HepG2 (cell line): ENCODE results near the gene DDX20. TPM values are rescaled to one million over a fixed set of nuclear protein-coding genes. Genes with fewer than 3 reads are reported as not detected.

Experiments
- ATF7-NPFF ChIP-seq: sonication (generic); formaldehyde crosslinking; IDR thresholded peaks from 2 replicates; pipeline ENCODE4 v1.8.1; 2023; ENCODE audit warnings: mild to moderate bottlenecking, low read depth, missing genetic modification reagents, moderate library complexity
- CBX5 ChIP-seq: sonication (generic); formaldehyde crosslinking; IDR thresholded peaks from 2 replicates; pipeline ENCODE4 v1.4.0; 2020; ENCODE audit warnings: missing genetic modification reagents, borderline replicate concordance
- CHCHD3 ChIP-seq: sonication (generic); formaldehyde crosslinking; IDR thresholded peaks from 2 replicates; pipeline ENCODE4 v1.8.0; 2022; ENCODE audit warnings: mild to moderate bottlenecking, missing genetic modification reagents, moderate library complexity
- ELF4 ChIP-seq: sonication (generic); formaldehyde crosslinking; IDR thresholded peaks from 2 replicates; pipeline ENCODE4 v1.5.0; 2020; ENCODE audit warnings: missing genetic modification reagents, mild to moderate bottlenecking, moderate library complexity, borderline replicate concordance
- ETV6 ChIP-seq: sonication (generic); formaldehyde crosslinking; conservative IDR thresholded peaks from 2 replicates; pipeline ENCODE4 v1.4.0; 2020; ENCODE audit warnings: missing genetic modification reagents
- GABPB1 ChIP-seq: IDR thresholded peaks from 2 replicates; pipeline ENCODE4 v1.6.1; 2016; ENCODE audit warnings: mild to moderate bottlenecking, missing genetic modification reagents, moderate library complexity, missing compliant biosample characterization
- GATA4 ChIP-seq: sonication (generic); IDR thresholded peaks from 2 replicates; pipeline ENCODE4 v1.6.1; 2016; ENCODE audit warnings: antibody characterized with exemption, low read depth, borderline replicate concordance
- HNRNPUL1 ChIP-seq: fragments of 200-400 bp; formaldehyde crosslinking; IDR thresholded peaks from 2 replicates; pipeline ENCODE4 v1.6.1; 2017; ENCODE audit warnings: low read depth, mild to moderate bottlenecking, low read length, moderate library complexity
- HOXA7 ChIP-seq: sonication (generic); formaldehyde crosslinking; IDR thresholded peaks from 2 replicates; pipeline ENCODE4 v1.8.1; 2022; ENCODE audit warnings: mild to moderate bottlenecking, missing genetic modification reagents, moderate library complexity
- ISX ChIP-seq: sonication (generic); formaldehyde crosslinking; conservative IDR thresholded peaks from 2 replicates; pipeline ENCODE4 v1.5.0; 2020; ENCODE audit warnings: missing genetic modification reagents
- KAT7 ChIP-seq: IDR thresholded peaks from 2 replicates; pipeline ENCODE4 v1.6.1; 2018; ENCODE audit warnings: borderline replicate concordance, missing compliant biosample characterization
- MIER2 ChIP-seq: IDR thresholded peaks from 2 replicates; pipeline ENCODE4 v1.6.1; 2016; ENCODE audit warnings: missing biosample characterization, missing genetic modification reagents
- MTA1 ChIP-seq: sonication (generic); formaldehyde crosslinking; IDR thresholded peaks from 2 replicates; pipeline ENCODE4 v1.4.0; 2020; ENCODE audit warnings: missing genetic modification reagents, mild to moderate bottlenecking, borderline replicate concordance
- NAIF1 ChIP-seq: sonication (generic); formaldehyde crosslinking; IDR thresholded peaks from 2 replicates; pipeline ENCODE4 v1.5.0; 2020; ENCODE audit warnings: mild to moderate bottlenecking, missing genetic modification reagents, borderline replicate concordance
- PHF5A ChIP-seq: IDR thresholded peaks from one replicate; pipeline ENCODE4 v1.6.1; 2018; ENCODE audit warnings: low read depth, missing genetic modification reagents; ENCODE audit not compliant: unreplicated experiment
- SPEN ChIP-seq: sonication (generic); formaldehyde crosslinking; IDR thresholded peaks from 2 replicates; pipeline ENCODE4 v1.5.1; 2020; ENCODE audit warnings: low read depth, mild to moderate bottlenecking, missing genetic modification reagents
- XRCC5 ChIP-seq: fragments of 200-400 bp; formaldehyde crosslinking; optimal IDR thresholded peaks from 2 replicates; pipeline ENCODE3; 2017; ENCODE audit warnings: mild to moderate bottlenecking, low read length
- ZFP41 ChIP-seq: sonication (generic); formaldehyde crosslinking; IDR thresholded peaks from 2 replicates; pipeline ENCODE4 v1.4.0; 2020; ENCODE audit warnings: mild to moderate bottlenecking, missing genetic modification reagents, borderline replicate concordance
- ZNF253 ChIP-seq: sonication (generic); formaldehyde crosslinking; IDR thresholded peaks from 2 replicates; pipeline ENCODE4 v1.8.0; 2022; ENCODE audit warnings: mild to moderate bottlenecking, missing genetic modification reagents, borderline replicate concordance
- ZNF274 ChIP-seq: sonication (generic); formaldehyde crosslinking; IDR thresholded peaks from 2 replicates; pipeline ENCODE4 v1.5.1; 2020; ENCODE audit warnings: mild to moderate bottlenecking, missing genetic modification reagents
- ZNF333 ChIP-seq: sonication (generic); formaldehyde crosslinking; IDR thresholded peaks from 2 replicates; pipeline ENCODE4 v1.4.0; 2020; ENCODE audit warnings: mild to moderate bottlenecking, missing genetic modification reagents, borderline replicate concordance
- ZNF460 ChIP-seq: sonication (generic); formaldehyde crosslinking; IDR thresholded peaks from 2 replicates; pipeline ENCODE4 v1.5.1; 2020; ENCODE audit warnings: missing genetic modification reagents, mild to moderate bottlenecking, borderline replicate concordance
- ZNF619 ChIP-seq: sonication (generic); formaldehyde crosslinking; IDR thresholded peaks from 2 replicates; pipeline ENCODE4 v1.4.0; 2020; ENCODE audit warnings: mild to moderate bottlenecking, missing genetic modification reagents
- ZNF766 ChIP-seq: sonication (generic); formaldehyde crosslinking; IDR thresholded peaks from 2 replicates; pipeline ENCODE4 v1.5.0; 2020; ENCODE audit warnings: missing genetic modification reagents, borderline replicate concordance
- ZNF775 ChIP-seq: sonication (generic); formaldehyde crosslinking; IDR thresholded peaks from 2 replicates; pipeline ENCODE4 v1.4.0; 2020; ENCODE audit warnings: missing genetic modification reagents, mild to moderate bottlenecking, moderate library complexity, borderline replicate concordance
- ZNF891 ChIP-seq: sonication (generic); formaldehyde crosslinking; IDR thresholded peaks from 2 replicates; pipeline ENCODE4 v1.5.0; 2020; ENCODE audit warnings: mild to moderate bottlenecking, missing genetic modification reagents
- polyA plus RNA-seq, 8 experiments: library from polyadenylated mRNA; depleted of rRNA in 3 of 8; stranded (reverse) in 7 of 8; unstranded in 1 of 8; fragments of >200 nt; fragmentation: Illumina TruSeq in 4 of 8; extraction: Trizol in 4 of 8; gene quantifications; 2 replicates each; pipeline versions ENCODE4 v1.2.1 to v1.2.3, GENCODE V29; 2011 to 2016; ENCODE audit warnings: low read depth in 4 of 8, missing spikeins in 1 of 8, mixed read lengths in 1 of 8; ENCODE audit not compliant: insufficient read depth in 1 of 8
- total RNA-seq, 5 experiments: library from RNA; depleted of rRNA; stranded (reverse); fragments of >200 nt; fragmentation: Illumina TruSeq; extraction: Trizol; gene quantifications; 2 replicates each; pipeline ENCODE4 v1.2.3, GENCODE V29; 2016; ENCODE audit warnings: low read depth in 1 of 5
- TF ChIP-seq, protein P1 (sequence below): sonication (generic); formaldehyde crosslinking; IDR thresholded peaks from 2 replicates; pipeline ENCODE4 v1.4.0; 2020; ENCODE audit warnings: mild to moderate bottlenecking, missing genetic modification reagents, borderline replicate concordance
- TF ChIP-seq, protein P2 (sequence below): sonication (generic); formaldehyde crosslinking; IDR thresholded peaks from 2 replicates; pipeline ENCODE4 v1.8.0; 2022; ENCODE audit warnings: missing genetic modification reagents, low read depth, mild to moderate bottlenecking, borderline replicate concordance
- TF ChIP-seq, protein P3 (sequence below): sonication (generic); formaldehyde crosslinking; IDR thresholded peaks from 2 replicates; pipeline ENCODE4 v1.4.0; 2020; ENCODE audit warnings: missing genetic modification reagents

DDX20 gene
- total and polyA plus RNA-seq, 2 of the 13 experiments (the other 11 are each of a cell fraction or from before 2014, with no cell fraction given): 4.0 to 14.3 TPM

DNA sequence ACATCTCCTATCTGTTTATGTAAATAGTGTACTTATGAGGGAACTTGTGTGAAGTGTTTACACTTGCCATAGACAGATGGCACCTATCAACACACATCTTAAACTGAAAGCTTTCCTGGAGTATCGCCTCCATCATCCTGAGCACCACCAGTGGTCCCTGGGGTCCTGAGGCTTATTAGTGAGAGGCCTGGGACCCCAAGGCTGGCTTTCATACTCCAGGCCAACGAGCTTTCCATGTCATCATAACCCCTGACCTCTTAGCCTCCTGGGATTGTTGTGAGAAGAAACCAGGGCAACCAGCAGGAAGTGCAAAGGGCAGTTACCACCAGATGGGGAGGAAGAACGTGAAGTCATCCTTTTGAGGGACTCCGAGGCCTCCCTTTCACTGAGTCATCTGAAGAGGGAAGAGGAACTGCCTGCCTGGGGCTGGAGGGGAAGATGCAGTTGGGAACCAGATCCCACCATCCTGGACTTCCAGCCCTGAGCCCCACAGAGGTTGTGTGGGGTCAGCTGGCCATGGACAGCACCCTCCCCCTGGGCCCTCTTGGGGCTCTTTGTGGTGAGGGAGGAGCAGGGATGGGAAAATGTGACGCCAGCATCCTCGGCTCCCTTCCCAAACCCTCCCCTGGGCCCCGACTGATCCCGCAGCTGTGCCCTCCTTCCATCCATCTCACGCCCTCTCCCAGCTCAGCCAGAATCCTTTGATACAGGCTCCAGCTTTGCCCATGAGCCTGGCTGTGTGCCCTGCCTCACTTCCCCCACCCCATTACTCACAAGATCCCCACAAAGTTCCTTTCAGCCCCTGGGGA is 22.3 kb upstream of the DDX20 start (continued):
- TF ChIP-seq, protein P1, sequence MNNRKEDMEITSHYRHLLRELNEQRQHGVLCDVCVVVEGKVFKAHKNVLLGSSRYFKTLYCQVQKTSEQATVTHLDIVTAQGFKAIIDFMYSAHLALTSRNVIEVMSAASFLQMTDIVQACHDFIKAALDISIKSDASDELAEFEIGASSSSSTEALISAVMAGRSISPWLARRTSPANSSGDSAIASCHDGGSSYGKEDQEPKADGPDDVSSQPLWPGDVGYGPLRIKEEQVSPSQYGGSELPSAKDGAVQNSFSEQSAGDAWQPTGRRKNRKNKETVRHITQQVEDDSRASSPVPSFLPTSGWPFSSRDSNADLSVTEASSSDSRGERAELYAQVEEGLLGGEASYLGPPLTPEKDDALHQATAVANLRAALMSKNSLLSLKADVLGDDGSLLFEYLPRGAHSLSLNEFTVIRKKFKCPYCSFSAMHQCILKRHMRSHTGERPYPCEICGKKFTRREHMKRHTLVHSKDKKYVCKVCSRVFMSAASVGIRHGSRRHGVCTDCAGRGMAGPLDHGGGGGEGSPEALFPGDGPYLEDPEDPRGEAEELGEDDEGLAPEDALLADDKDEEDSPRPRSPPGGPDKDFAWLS (CRISPR knock-in tag): no peak
- TF ChIP-seq ZFP41 (CRISPR knock-in tag) (no peak), XRCC5 (peak; percentile 71), ZNF619 (CRISPR knock-in tag) (no peak), GATA4 (no peak), HNRNPUL1 (no peak), ZNF775 (CRISPR knock-in tag) (no peak), ZNF253 (CRISPR knock-in tag) (no peak), ETV6 (CRISPR knock-in tag) (peak; percentile 54; the same call in 1 of the 2 replicates), SPEN (CRISPR knock-in tag) (peak; percentile 39; the same call in 1 of the 2 replicates), ISX (CRISPR knock-in tag) (no peak), GABPB1 (CRISPR knock-in tag) (peak; percentile 70), ZNF460 (CRISPR knock-in tag) (no peak), CBX5 (CRISPR knock-in tag) (0 out of 2 replicates have a peak, but pooled peaks have one; percentile 43), HOXA7 (CRISPR knock-in tag) (no peak), KAT7 (CRISPR knock-in tag) (no peak), ZNF891 (no peak), ATF7-NPFF (no peak), MTA1 (CRISPR knock-in tag) (no peak), CHCHD3 (CRISPR knock-in tag) (no peak), PHF5A (CRISPR knock-in tag) (no peak), ELF4 (no peak), NAIF1 (CRISPR knock-in tag) (no peak), MIER2 (CRISPR knock-in tag) (0 out of 2 replicates have a peak, but pooled peaks have one; percentile 29), ZNF333 (no peak), ZNF766 (CRISPR knock-in tag) (no peak), ZNF274 (CRISPR knock-in tag) (no peak)
- TF ChIP-seq, protein P2, sequence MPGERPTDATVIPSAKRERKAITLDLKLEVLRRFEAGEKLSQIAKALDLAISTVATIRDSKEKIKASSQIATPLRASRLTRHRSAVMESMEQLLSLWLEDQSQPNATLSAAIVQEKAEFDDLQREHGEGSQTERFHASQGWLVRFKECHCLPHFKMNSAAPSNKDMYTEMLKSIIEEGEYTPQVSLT (CRISPR knock-in tag): no peak
- TF ChIP-seq, protein P3, sequence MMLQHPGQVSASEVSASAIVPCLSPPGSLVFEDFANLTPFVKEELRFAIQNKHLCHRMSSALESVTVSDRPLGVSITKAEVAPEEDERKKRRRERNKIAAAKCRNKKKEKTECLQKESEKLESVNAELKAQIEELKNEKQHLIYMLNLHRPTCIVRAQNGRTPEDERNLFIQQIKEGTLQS: peak; percentile 69; the same call in 1 of the 2 replicates
